Kidney (tissue), 14 donors: ENCODE measurements around the gene SZT2. TPM values are rescaled to one million over a fixed set of nuclear protein-coding genes. Genes with fewer than 3 reads are reported as not detected.

ENCODE experiments used
- DNase-seq, 5 donors: peaks; one replicate each; pipeline ENCODE4 v3.0.0-alpha.2; 2013 to 2020
- FAIRE-seq: peaks from 2 replicates; lab custom pipeline; 2012; peaks lifted over from hg19 to GRCh38; lab: Jason Lieb, UNC
- H3K27ac ChIP-seq, 2 donors: one replicate each; pipeline ENCODE4 v1.7.0; 2013; ENCODE audit warnings: low read depth in 2 of 2, low read length in 2 of 2, inconsistent platforms in 1 of 2
- H3K27me3 ChIP-seq: one replicate; pipeline ENCODE4 v1.7.1; 2013; ENCODE audit warnings: low read length, inconsistent platforms; ENCODE audit not compliant: control insufficient read depth, insufficient read depth
- H3K36me3 ChIP-seq, 3 donors: one replicate each; pipeline versions ENCODE4 v1.7.0 to v1.7.1; 2013; ENCODE audit warnings: low read length in 3 of 3, control low read depth in 1 of 3, inconsistent platforms in 1 of 3; ENCODE audit not compliant: insufficient read depth in 3 of 3, control insufficient read depth in 2 of 3
- H3K4me1 ChIP-seq, 3 donors: one replicate each; pipeline versions ENCODE4 v1.7.0 to v1.7.1; 2013; ENCODE audit warnings: low read length in 3 of 3, inconsistent platforms in 1 of 3, low read depth in 1 of 3; ENCODE audit not compliant: control insufficient read depth in 2 of 3, insufficient read depth in 2 of 3
- H3K4me3 ChIP-seq, 3 donors: one replicate each; pipeline versions ENCODE4 v1.7.0 to v1.8.1; 2013; ENCODE audit warnings: low read length in 3 of 3, control low read depth in 1 of 3, inconsistent platforms in 1 of 3
- H3K9ac ChIP-seq, 3 donors: one replicate each; pipeline versions ENCODE4 v1.7.0 to v1.7.1; 2013; ENCODE audit warnings: low read length in 3 of 3, control low read depth in 1 of 3, inconsistent platforms in 1 of 3
- H3K9me3 ChIP-seq, 3 donors: one replicate each; pipeline versions ENCODE4 v1.7.0 to v1.7.1; 2013; ENCODE audit warnings: low read length in 3 of 3, control low read depth in 1 of 3, inconsistent platforms in 1 of 3; ENCODE audit not compliant: control insufficient read depth in 2 of 3, insufficient read depth in 1 of 3
- intact Hi-C: fragments of 100-400 bp; cut with DNase I; formaldehyde crosslinking; loops from one replicate; pipeline ENCODE4 v1.11.1; 2022
- polyA plus RNA-seq: library from polyadenylated mRNA; stranded (reverse); fragments of 350-450 nt; fragmentation: Illumina TruSeq; extraction: RNeasy Lipid Tissue Mini Kit (QIAGEN cat#74804); gene quantifications from one replicate; pipeline ENCODE4 v1.2.3, GENCODE V29; 2014; ENCODE audit warnings: low read depth, low replicate concordance; ENCODE audit not compliant: insufficient read depth
- total RNA-seq: library from RNA; stranded (reverse); fragmentation: NEBNext Ultra II Directional; extraction: Animal tissue kit (Norgen Biotek cat#: 25700); gene quantifications from one replicate; pipeline ENCODE4 v1.2.1, GENCODE V29; 2021
- TF ChIP-seq, protein P1 (sequence below): IDR thresholded peaks from 3 replicates; pipeline ENCODE4 v1.5.1; 2012; ENCODE audit warnings: mild to moderate bottlenecking, moderate library complexity, borderline replicate concordance; ENCODE audit not compliant: insufficient read depth; ENCODE audit errors: extremely low read depth
- donor health status: control.
- donor health status: control.
- donor health status: control.
- donor health status: control.
- donor health status: control.
- donor health status: DM: yes; HTN: yes; CAD: no.
- donor health status: Normal renal cell carcinoma (clear cell type).

The SZT2 gene
- total and polyA plus RNA-seq, 2 donors from 2014 or later, result 10.4 to 66.8 TPM

GRCh38 chr1:43437031-43437973 is 47.6 kb downstream of the SZT2 start:
- no peak overlapping the region for H3K9ac ChIP-seq
- no peak overlapping the region for H3K4me3 ChIP-seq
- FAIRE-seq (no peak), DNase-seq (no peak)
- no peaks in the 10 kb centered on the region for H3K27me3 ChIP-seq
- peaks cover 3 to 67% (median 45%) of the 10 kb centered on the region in 3 donors for H3K36me3 ChIP-seq
- peaks cover 0 to 10% (median 6%) of the 10 kb centered on the region in 3 donors for H3K4me1 ChIP-seq
- TF ChIP-seq, protein P1, sequence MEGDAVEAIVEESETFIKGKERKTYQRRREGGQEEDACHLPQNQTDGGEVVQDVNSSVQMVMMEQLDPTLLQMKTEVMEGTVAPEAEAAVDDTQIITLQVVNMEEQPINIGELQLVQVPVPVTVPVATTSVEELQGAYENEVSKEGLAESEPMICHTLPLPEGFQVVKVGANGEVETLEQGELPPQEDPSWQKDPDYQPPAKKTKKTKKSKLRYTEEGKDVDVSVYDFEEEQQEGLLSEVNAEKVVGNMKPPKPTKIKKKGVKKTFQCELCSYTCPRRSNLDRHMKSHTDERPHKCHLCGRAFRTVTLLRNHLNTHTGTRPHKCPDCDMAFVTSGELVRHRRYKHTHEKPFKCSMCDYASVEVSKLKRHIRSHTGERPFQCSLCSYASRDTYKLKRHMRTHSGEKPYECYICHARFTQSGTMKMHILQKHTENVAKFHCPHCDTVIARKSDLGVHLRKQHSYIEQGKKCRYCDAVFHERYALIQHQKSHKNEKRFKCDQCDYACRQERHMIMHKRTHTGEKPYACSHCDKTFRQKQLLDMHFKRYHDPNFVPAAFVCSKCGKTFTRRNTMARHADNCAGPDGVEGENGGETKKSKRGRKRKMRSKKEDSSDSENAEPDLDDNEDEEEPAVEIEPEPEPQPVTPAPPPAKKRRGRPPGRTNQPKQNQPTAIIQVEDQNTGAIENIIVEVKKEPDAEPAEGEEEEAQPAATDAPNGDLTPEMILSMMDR, result no peak
- H3K27ac ChIP-seq, result no peak overlapping the region
- no peaks in the 10 kb centered on the region for H3K9me3 ChIP-seq
- intact Hi-C loops, result no loop called here

DNA sequence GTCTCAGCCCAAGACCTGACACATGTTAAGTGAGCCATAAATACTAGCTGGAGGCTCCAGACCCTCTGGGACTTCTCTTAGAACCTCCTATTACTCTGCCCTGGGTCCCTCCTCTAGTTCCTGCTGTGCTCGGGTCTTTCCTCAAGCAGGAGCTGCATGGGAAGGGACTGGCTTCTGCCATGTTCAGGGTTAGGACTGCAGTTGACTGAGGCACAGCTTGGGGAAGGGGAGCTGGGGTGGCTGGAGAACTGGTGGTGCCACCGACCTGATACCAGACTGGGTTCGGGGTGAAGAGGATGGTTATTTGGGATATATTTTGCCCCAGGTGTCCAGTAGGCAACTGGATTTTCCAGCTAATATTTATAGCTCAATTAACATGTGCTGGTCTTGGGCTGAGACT is 48.3 kb downstream of the SZT2 start:
- no peaks in the 10 kb centered on the region for H3K9me3 ChIP-seq
- intact Hi-C loops, result no loop called here
- DNase-seq, result no peak
- FAIRE-seq, result no peak
- H3K4me1 ChIP-seq, result peaks cover 0 to 10% (median 6%) of the 10 kb centered on the region in 3 donors
- no peaks in the 10 kb centered on the region for H3K27me3 ChIP-seq
- H3K9ac ChIP-seq, result no peak overlapping the region
- TF ChIP-seq, protein P1, result no peak
- H3K4me3 ChIP-seq, result no peak overlapping the region
- peaks cover 3 to 69% (median 44%) of the 10 kb centered on the region in 3 donors for H3K36me3 ChIP-seq
- H3K27ac ChIP-seq, result no peak overlapping the region

- intact Hi-C loops, result no loop called here
Measured at GRCh38 chr1:43438576-43438952, 48.9 kb downstream of the SZT2 start.

More at GRCh38 chr1:43438576-43438952, 48.9 kb downstream of the SZT2 start:
- Histone ChIP-seq H3K4me3 (no peak overlapping the region), H3K27me3 (no peaks in the 10 kb centered on the region), H3K9me3 (no peaks in the 10 kb centered on the region), H3K36me3 (peaks cover 3 to 73% (median 43%) of the 10 kb centered on the region in 3 donors), H3K4me1 (peaks cover 0 to 10% (median 6%) of the 10 kb centered on the region in 3 donors), H3K9ac (no peak overlapping the region), H3K27ac (no peak overlapping the region)
- TF ChIP-seq, protein P1, result no peak
- FAIRE-seq, result no peak
- peak in 1 of 5 donors; percentile 39 for DNase-seq
